NT2/D1 (cell line): ENCODE data around the gene ATM.

Experiments
- SUZ12 ChIP-seq: IDR thresholded peaks from 2 replicates; pipeline ENCODE4 v1.6.1; 2011; ENCODE audit not compliant: insufficient read length, insufficient read depth; ENCODE audit errors: extremely low read depth
- YY1 ChIP-seq: IDR thresholded peaks from 2 replicates; pipeline ENCODE4 v1.6.1; 2011; ENCODE audit not compliant: insufficient read length, insufficient read depth
- ZNF274 ChIP-seq: IDR thresholded peaks from 2 replicates; pipeline ENCODE4 v1.6.1; 2011; ENCODE audit warnings: mild to moderate bottlenecking, low read depth, low read length

DNA sequence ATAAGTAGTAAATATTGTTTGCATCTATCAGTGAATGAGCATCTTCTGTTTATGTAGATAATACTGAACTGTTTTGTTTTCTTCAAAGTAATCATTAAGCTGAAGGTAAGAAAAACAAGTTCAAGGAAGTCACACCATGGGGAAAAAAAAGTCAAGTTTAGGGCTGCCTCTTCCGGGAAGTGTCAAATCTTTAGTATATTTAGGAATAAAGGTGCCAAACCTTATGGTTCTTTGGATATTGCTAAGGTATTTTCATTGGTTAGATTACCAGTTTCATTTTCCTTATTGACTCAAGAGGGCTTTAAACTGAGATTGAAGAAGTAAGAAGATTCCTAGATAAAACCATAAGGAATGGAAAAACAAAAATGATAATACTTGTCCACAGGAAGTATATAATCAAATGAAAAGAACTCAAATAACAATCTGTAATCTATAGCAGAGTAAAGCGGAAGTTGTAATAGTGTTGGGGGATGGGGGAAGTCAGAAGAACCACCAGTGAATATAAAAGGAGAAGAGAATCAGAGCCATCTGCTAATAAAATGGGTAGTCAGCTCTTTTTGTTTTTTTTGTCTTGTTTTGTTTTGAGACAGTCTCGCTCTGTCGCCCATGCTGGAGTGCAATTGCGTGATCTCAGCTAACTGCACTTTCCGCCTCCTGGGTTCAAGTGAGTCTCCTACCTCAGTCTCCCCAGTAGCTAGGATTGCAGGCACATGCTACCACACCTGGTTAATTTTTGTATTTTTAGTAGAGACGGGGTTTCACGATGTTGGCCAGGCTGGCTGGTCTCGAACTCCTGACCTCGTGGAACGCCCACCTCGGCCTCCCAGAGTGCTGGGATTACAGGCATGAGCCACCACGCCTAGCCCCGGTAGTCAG is 2.3 kb downstream of the ATM start:
- TF ChIP-seq YY1 (no peak), SUZ12 (no peak), ZNF274 (no peak)
